ENCODE measurements around the gene KRTAP2-1.

DNA sequence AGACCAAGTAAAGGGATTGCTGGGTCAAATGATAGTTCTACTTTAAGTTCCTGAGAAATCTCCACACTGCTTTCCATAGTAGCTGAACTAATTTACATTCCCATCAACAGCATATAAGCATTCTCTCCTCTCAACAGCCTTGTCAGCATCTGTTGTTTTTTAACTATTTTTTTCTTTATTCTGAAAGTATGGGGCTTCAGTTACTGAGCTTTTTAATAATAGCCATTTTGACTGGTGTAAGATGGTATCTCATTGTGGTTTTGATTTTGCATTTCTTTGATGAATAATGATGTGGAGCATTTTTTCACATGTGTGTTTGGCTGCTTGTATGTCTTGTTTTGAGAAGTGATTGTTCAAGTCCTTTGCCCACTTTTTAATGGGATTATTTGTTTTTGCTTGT, 5.5 kb upstream of the KRTAP2-1 start:
- TF ChIP-seq, protein P1, sequence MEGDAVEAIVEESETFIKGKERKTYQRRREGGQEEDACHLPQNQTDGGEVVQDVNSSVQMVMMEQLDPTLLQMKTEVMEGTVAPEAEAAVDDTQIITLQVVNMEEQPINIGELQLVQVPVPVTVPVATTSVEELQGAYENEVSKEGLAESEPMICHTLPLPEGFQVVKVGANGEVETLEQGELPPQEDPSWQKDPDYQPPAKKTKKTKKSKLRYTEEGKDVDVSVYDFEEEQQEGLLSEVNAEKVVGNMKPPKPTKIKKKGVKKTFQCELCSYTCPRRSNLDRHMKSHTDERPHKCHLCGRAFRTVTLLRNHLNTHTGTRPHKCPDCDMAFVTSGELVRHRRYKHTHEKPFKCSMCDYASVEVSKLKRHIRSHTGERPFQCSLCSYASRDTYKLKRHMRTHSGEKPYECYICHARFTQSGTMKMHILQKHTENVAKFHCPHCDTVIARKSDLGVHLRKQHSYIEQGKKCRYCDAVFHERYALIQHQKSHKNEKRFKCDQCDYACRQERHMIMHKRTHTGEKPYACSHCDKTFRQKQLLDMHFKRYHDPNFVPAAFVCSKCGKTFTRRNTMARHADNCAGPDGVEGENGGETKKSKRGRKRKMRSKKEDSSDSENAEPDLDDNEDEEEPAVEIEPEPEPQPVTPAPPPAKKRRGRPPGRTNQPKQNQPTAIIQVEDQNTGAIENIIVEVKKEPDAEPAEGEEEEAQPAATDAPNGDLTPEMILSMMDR (IDR thresholded peaks at IDR 0.05) = no peak
- TF ChIP-seq POLR2A (IDR thresholded peaks at IDR 0.05) = no peak
